Heart left ventricle (tissue), 16 donors: ENCODE results near the gene IGFL2. TPM values are rescaled to one million over a fixed set of nuclear protein-coding genes. Genes with fewer than 3 reads are reported as not detected.

Experiments
- ATAC-seq, 4 donors: fragments of 200-7000 bp; cut with Tn5 transposase; one replicate each; pipeline ENCODE4 v1.9.1; 2020 to 2022; ENCODE audit warnings: moderate library complexity in 4 of 4, mild to moderate bottlenecking in 3 of 4, moderate number of reproducible peaks in 1 of 4
- DNase-seq, 5 donors: peaks; one replicate each; pipeline ENCODE4 v3.0.0-alpha.2; 2020
- H3K27ac ChIP-seq, 12 donors: fragments of 200-600 bp; sonication (generic) in 4 of 12; one replicate each; pipeline versions ENCODE4 v1.5.0 to v1.8.0; 2016 to 2022; ENCODE audit warnings: mild to moderate bottlenecking in 2 of 12
- H3K27me3 ChIP-seq, 9 donors: fragments of 200-600 bp; sonication (generic) in 2 of 9; one replicate each; pipeline versions ENCODE4 v1.5.1 to v1.8.0; 2016 to 2022; ENCODE audit warnings: mild to moderate bottlenecking in 3 of 9
- H3K36me3 ChIP-seq, 9 donors: fragments of 200-600 bp; sonication (generic) in 2 of 9; one replicate each; pipeline versions ENCODE4 v1.5.0 to v1.8.0; 2018 to 2022; ENCODE audit warnings: mild to moderate bottlenecking in 2 of 9
- H3K4me1 ChIP-seq, 12 donors: fragments of 200-600 bp; sonication (generic) in 4 of 12; one replicate each; pipeline versions ENCODE4 v1.5.0 to v1.8.0; 2016 to 2022; ENCODE audit warnings: mild to moderate bottlenecking in 3 of 12
- H3K4me3 ChIP-seq, 12 donors: fragments of 200-600 bp; sonication (generic) in 4 of 12; one replicate each; pipeline versions ENCODE4 v1.5.0 to v1.8.0; 2017 to 2022; ENCODE audit warnings: mild to moderate bottlenecking in 9 of 12, moderate library complexity in 4 of 12
- H3K9me3 ChIP-seq, 12 donors: fragments of 200-600 bp; sonication (generic) in 4 of 12; one replicate each; pipeline versions ENCODE4 v1.5.0 to v1.8.0; 2016 to 2022; ENCODE audit warnings: mild to moderate bottlenecking in 1 of 12
- CTCF ChIP-seq, 12 donors: fragments of 200-600 bp; sonication (generic) in 4 of 12; IDR thresholded peaks; one replicate each; pipeline versions ENCODE4 v1.5.0 to v1.8.0; 2018 to 2022; ENCODE audit warnings: antibody characterized with exemption in 12 of 12, mild to moderate bottlenecking in 5 of 12
- POLR2A ChIP-seq, 2 donors: fragments of 450-650 bp; IDR thresholded peaks; one replicate each; pipeline ENCODE4 v1.6.1; 2017; ENCODE audit warnings: antibody characterized with exemption in 2 of 2, mild to moderate bottlenecking in 2 of 2, moderate library complexity in 2 of 2
- WGBS, 4 donors: extraction: QIAGEN DNeasy Blood & Tissue Kit in 2 of 4; methylation state at CpG; one replicate each; pipeline versions ENCODE4 v1.1.5 to v1.1.7; 2013 to 2018; 5-methylcytosine and 5-hydroxymethylcytosine counted together
- intact Hi-C, 10 donors: fragments of 100-400 bp; cut with DNase I; formaldehyde crosslinking; loops; one replicate each; pipeline versions ENCODE4 v1.11.1 to v1.14.2; 2022
- polyA plus RNA-seq, 2 donors: library from polyadenylated mRNA; stranded (reverse); fragments of 200-250 nt; gene quantifications; one replicate each; pipeline ENCODE4 v1.2.3, GENCODE V29; 2013
- total RNA-seq, 9 donors: library from RNA; depleted of rRNA in 2 of 9; stranded (reverse); fragments of >200 nt in 2 of 9; fragmentation: NEBNext Ultra II Directional in 3 of 9; extraction: Animal tissue kit (Norgen Biotek cat#: 25700) in 3 of 9; gene quantifications; one replicate each; pipeline versions ENCODE4 v1.1.0 to v1.2.4, GENCODE V29; 2016 to 2023
- donor health status: ischemic (EF 13 %, LVEDD 7.1; RV severe dilation, severe dysfunction).
- donor health status: healthy with polysubstance abuse.
- donor health status: DM: no; HTN: yes; CAD: no.
- donor health status: DM: no; HTN: no; CAD: no.
- donor health status: ischemic (EF 25% LVEDD 6.9; RV normal size, moderate dysfunction).
- donor health status: ischemic (EF 25% LVEDD 5.7; RV mildly dilated, moderate dysfunction).
- donor health status: healthy.
- donor health status: DM: yes; HTN: yes; CAD: no.
- donor health status: ischemic (EF 35%, LVEDD 5.7; RV mildly dilated, moderate dysfunction).
- donor health status: nonischemic (EF 11% LVEDD 7.7; RV severe dilation, severe dysfunction).
- donor health status: DM: yes; HTN: yes; CAD: no.
- donor health status: PGD.
- donor health status: ischemic (EF 29% LVEDD 5.4; RV normal size, mild dysfunction).
- donor health status: nonischemic (EF 23%, LVEDD 6.1; RV moderate dilation, normal function).

The IGFL2 gene
- total and polyA plus RNA-seq, 11 donors = 1.4 TPM; not detected in 10

DNA sequence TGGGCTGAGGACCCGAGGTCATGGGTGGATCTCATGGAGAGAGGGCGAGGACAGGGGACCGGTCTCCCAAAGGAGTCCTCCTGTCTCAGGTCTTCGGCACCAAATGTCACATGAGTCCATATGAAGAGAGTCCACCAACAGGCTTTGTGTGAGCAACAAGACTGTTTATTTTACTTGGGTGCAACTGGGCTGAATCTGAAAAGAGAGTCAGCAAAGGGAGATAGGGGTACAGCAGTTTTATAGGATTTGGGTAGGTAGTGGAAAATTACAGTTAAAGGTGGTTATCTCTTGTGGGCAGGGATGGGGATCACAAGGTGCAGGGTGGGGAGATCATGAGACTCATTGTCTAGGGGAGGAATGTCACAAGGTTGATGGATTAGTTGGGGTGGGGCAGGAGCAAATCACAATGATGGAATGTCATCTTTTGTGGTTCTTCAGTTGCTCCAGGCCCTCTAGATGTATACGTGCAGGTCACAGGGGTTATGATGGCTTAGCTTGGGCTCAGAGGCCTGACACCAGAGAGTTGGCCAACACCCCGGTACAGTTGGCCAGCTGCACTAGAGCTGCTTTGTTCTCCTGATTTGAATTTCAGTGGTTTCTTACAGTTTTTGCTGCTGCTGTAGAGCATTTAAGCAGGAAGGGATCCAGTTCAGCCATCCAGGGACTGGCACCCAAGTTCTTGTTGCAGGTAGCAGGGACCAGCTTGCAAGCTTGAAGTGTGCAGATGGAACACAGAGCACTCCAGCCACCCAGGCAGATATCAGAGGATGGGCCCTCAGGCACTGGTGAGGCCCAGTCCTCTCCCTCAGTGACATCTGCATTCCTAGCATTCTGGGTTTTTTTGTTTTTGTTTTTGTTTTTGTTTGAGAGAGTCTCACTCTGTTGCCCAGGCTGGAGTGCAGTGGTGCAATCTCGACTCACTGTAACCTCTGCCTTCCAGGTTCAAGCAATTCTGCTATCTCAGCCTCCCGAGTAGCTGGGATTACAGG lies 55.1 kb downstream of the IGFL2 start:
- no peak overlapping the region for H3K27ac ChIP-seq
- no peaks in the 10 kb centered on the region for H3K9me3 ChIP-seq
- TF ChIP-seq CTCF (IDR thresholded peaks at IDR 0.05) (no peak), POLR2A (IDR thresholded peaks at IDR 0.05) (no peak)
- no peak overlapping the region for H3K4me3 ChIP-seq
- no peak for ATAC-seq
- 78 to 90% (median 87%) methylated on average over 8 of the region's 8 CpGs for WGBS, 4 donors
- DNase-seq = no peak
- intact Hi-C loops = no loop called here
- peaks cover 0 to 4% (median 0%) of the 10 kb centered on the region in 12 donors for H3K4me1 ChIP-seq
- H3K27me3 ChIP-seq = peaks cover 0 to 5% (median 0%) of the 10 kb centered on the region in 9 donors
- no peaks in the 10 kb centered on the region for H3K36me3 ChIP-seq

DNA sequence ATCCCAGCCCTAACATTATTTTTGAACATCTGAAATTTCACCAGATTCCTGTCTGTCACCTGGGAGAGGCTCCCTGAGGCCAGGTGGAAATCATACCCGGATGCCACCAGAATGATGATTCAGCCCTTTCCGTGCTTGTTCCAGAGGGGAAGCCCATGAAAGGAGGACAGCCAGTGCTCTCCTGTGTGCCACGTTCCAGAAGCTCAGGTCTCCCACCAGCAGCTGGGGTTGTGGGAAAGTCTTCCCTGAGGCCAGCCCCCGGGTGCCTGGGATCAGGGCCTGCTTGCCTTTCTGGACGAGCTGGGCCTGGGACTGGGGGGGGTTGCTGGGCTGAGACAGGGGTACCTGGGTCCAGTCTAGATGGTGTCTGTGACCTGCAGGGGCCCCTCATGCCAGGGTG lies 56.0 kb downstream of the IGFL2 start:
- H3K27me3 ChIP-seq = peaks cover 0 to 5% (median 0%) of the 10 kb centered on the region in 9 donors
- ATAC-seq (no peak), DNase-seq (no peak)
- intact Hi-C loops = no loop called here
- no peak for TF ChIP-seq CTCF (IDR thresholded peaks at IDR 0.05)
- TF ChIP-seq POLR2A (IDR thresholded peaks at IDR 0.05) = no peak
- peaks cover 0 to 4% (median 0%) of the 10 kb centered on the region in 12 donors for H3K4me1 ChIP-seq
- no peak overlapping the region for H3K4me3 ChIP-seq
- no peaks in the 10 kb centered on the region for H3K9me3 ChIP-seq
- no peak overlapping the region for H3K27ac ChIP-seq
- H3K36me3 ChIP-seq = no peaks in the 10 kb centered on the region
- WGBS, 4 donors = 70 to 80% (median 76%) methylated on average over 4 to 5 of the region's 5 CpGs

- no peaks in the 10 kb centered on the region for H3K9me3 ChIP-seq
- intact Hi-C loops = no loop called here
- H3K36me3 ChIP-seq = no peaks in the 10 kb centered on the region
- TF ChIP-seq POLR2A (IDR thresholded peaks at IDR 0.05) = no peak
- no peak for TF ChIP-seq CTCF (IDR thresholded peaks at IDR 0.05)
- no peak for DNase-seq
- H3K27me3 ChIP-seq = peaks cover 0 to 5% (median 0%) of the 10 kb centered on the region in 9 donors
- no peak overlapping the region for H3K4me3 ChIP-seq
- H3K27ac ChIP-seq = no peak overlapping the region
- no peak for ATAC-seq
- peaks cover 0 to 9% (median 0%) of the 10 kb centered on the region in 12 donors for H3K4me1 ChIP-seq
- WGBS, 4 donors = 60 to 77% (median 65%) methylated on average over 6 of the region's 6 CpGs
Measured at GRCh38 chr19:46205183-46205984, 57.3 kb downstream of the IGFL2 start.

- H3K9me3 ChIP-seq = no peaks in the 10 kb centered on the region
- H3K4me3 ChIP-seq = no peak overlapping the region
- H3K27ac ChIP-seq = no peak overlapping the region
- WGBS, 4 donors = 49 to 62% (median 57%) methylated on average over 5 of the region's 5 CpGs
- intact Hi-C loops = no loop called here
- peak; percentile 74 to 94 (median 80) for ATAC-seq
- peaks cover 0 to 3% (median 0%) of the 10 kb centered on the region in 9 donors for H3K27me3 ChIP-seq
- no peaks in the 10 kb centered on the region for H3K36me3 ChIP-seq
- peak in 3 of 5 donors; percentile 32 to 51 (median 39) for DNase-seq
- TF ChIP-seq CTCF (IDR thresholded peaks at IDR 0.05) = no peak
- no peak for TF ChIP-seq POLR2A (IDR thresholded peaks at IDR 0.05)
- peaks cover 0 to 16% (median 4%) of the 10 kb centered on the region in 12 donors for H3K4me1 ChIP-seq
Measured at GRCh38 chr19:46206176-46206575, 58.1 kb downstream of the IGFL2 start.
